HEK293 (cell line): ENCODE results near the gene DEPDC5.

Experiments used
- CTCF ChIA-PET: fragments of 350-600 bp; formaldehyde crosslinking; extraction: SDS; loops from one replicate; lab custom pipeline; 2021; ENCODE audit warnings: antibody characterized with exemption; lab: Yijun Ruan, JAX
- POLR2A ChIA-PET: fragments of 300-600 bp; formaldehyde crosslinking; extraction: SDS; loops from one replicate; lab custom pipeline; 2020; ENCODE audit warnings: antibody characterized with exemption, inconsistent platforms; lab: Yijun Ruan, JAX
- H3K27ac ChIP-seq: fragments of 200-500 bp; sonication (Bioruptor generic); 2 replicates; pipeline ENCODE4 v1.5.1; 2014; ENCODE audit warnings: low read depth, low read length, control low read depth, inconsistent platforms; ENCODE audit errors: extremely low read depth
- H3K36me3 ChIP-seq, 2 experiments: fragments of 200-500 bp in 1 of 2; sonication (Bioruptor generic) in 1 of 2; 1 replicate in 1 of 2; 2 replicates in 1 of 2; pipeline ENCODE4 v1.5.1; 2014 to 2017; ENCODE audit warnings: inconsistent platforms in 2 of 2, low read length in 2 of 2; ENCODE audit not compliant: control insufficient read depth in 2 of 2, insufficient read depth in 1 of 2
- H3K4me1 ChIP-seq: fragments of 200-500 bp; sonication (Bioruptor generic); 2 replicates; pipeline ENCODE4 v1.5.1; 2014; ENCODE audit warnings: mild to moderate bottlenecking, low read length, inconsistent platforms; ENCODE audit not compliant: control insufficient read depth, insufficient read depth
- H3K4me3 ChIP-seq: 2 replicates; pipeline ENCODE4 v1.5.1; 2011; ENCODE audit warnings: low read depth, mild to moderate bottlenecking, control low read depth, low read length, moderate library complexity
- H3K9me3 ChIP-seq: fragments of 200-500 bp; sonication (Bioruptor generic); 2 replicates; pipeline ENCODE4 v1.5.1; 2014; ENCODE audit warnings: low read depth, low read length, inconsistent platforms; ENCODE audit not compliant: control insufficient read depth, insufficient read depth
- ATF2 ChIP-seq: fragments of 450-650 bp; formaldehyde crosslinking; IDR thresholded peaks from 2 replicates; pipeline ENCODE4 v1.5.1; 2016; ENCODE audit warnings: missing biosample characterization, missing genetic modification characterization, low read depth
- PRDM1 ChIP-seq: fragments of 450-650 bp; formaldehyde crosslinking; IDR thresholded peaks from 2 replicates; pipeline ENCODE4; 2016; ENCODE audit warnings: missing biosample characterization, missing genetic modification characterization
- SETDB1 ChIP-seq: IDR thresholded peaks from one replicate; pipeline ENCODE4 v1.6.1; 2017; ENCODE audit warnings: mild to moderate bottlenecking, low read length, moderate library complexity, mixed read lengths; ENCODE audit not compliant: insufficient read length
- WT1 ChIP-seq: fragments of 450-650 bp; formaldehyde crosslinking; IDR thresholded peaks from 2 replicates; pipeline ENCODE4 v1.5.1; 2016; ENCODE audit warnings: missing biosample characterization, missing genetic modification characterization
- ZBTB21 ChIP-seq: fragments of 450-650 bp; formaldehyde crosslinking; IDR thresholded peaks from 2 replicates; pipeline ENCODE4 v1.5.1; 2017; ENCODE audit warnings: missing biosample characterization, missing genetic modification characterization
- ZBTB7A ChIP-seq: fragments of 450-650 bp; formaldehyde crosslinking; IDR thresholded peaks from 2 replicates; pipeline ENCODE4 v1.5.1; 2016; ENCODE audit warnings: low read depth, missing biosample characterization, missing genetic modification characterization
- ZEB2 ChIP-seq: fragments of 450-650 bp; formaldehyde crosslinking; IDR thresholded peaks from 2 replicates; pipeline ENCODE4 v1.5.1; 2016; ENCODE audit warnings: missing biosample characterization, missing genetic modification characterization
- ZFP3 ChIP-seq: fragments of 450-650 bp; formaldehyde crosslinking; IDR thresholded peaks from 2 replicates; pipeline ENCODE4 v1.5.1; 2016; ENCODE audit warnings: low read depth, missing biosample characterization, missing genetic modification characterization
- ZIC2 ChIP-seq: fragments of 450-650 bp; formaldehyde crosslinking; IDR thresholded peaks from 2 replicates; pipeline ENCODE4 v1.5.1; 2016; ENCODE audit warnings: missing biosample characterization, missing genetic modification characterization
- ZNF10 ChIP-seq: fragments of 450-650 bp; formaldehyde crosslinking; IDR thresholded peaks from 2 replicates; pipeline ENCODE4 v1.5.1; 2017; ENCODE audit warnings: missing biosample characterization, missing genetic modification characterization
- ZNF112 ChIP-seq: fragments of 450-650 bp; formaldehyde crosslinking; IDR thresholded peaks from 2 replicates; pipeline ENCODE4 v1.5.0; 2017; ENCODE audit warnings: missing biosample characterization, missing genetic modification characterization
- ZNF146 ChIP-seq: fragments of 450-650 bp; formaldehyde crosslinking; IDR thresholded peaks from 2 replicates; pipeline ENCODE4 v1.5.1; 2016; ENCODE audit warnings: missing biosample characterization, missing genetic modification characterization
- ZNF266 ChIP-seq: fragments of 450-650 bp; formaldehyde crosslinking; IDR thresholded peaks from 2 replicates; pipeline ENCODE4 v1.5.1; 2016; ENCODE audit warnings: missing biosample characterization, missing genetic modification characterization, low read depth
- ZNF335 ChIP-seq: fragments of 450-650 bp; formaldehyde crosslinking; conservative IDR thresholded peaks from 2 replicates; pipeline ENCODE4 v1.5.1; 2016; ENCODE audit warnings: missing biosample characterization, missing genetic modification characterization
- ZNF350 ChIP-seq: fragments of 450-650 bp; formaldehyde crosslinking; IDR thresholded peaks from 2 replicates; pipeline ENCODE4 v1.5.0; 2017; ENCODE audit warnings: missing biosample characterization, mild to moderate bottlenecking, missing genetic modification characterization
- ZNF404 ChIP-seq: fragments of 450-650 bp; formaldehyde crosslinking; IDR thresholded peaks from 2 replicates; pipeline ENCODE4 v1.5.1; 2017; ENCODE audit warnings: missing biosample characterization, missing genetic modification characterization
- ZNF473 ChIP-seq: fragments of 450-650 bp; formaldehyde crosslinking; IDR thresholded peaks from 2 replicates; pipeline ENCODE4 v1.5.1; 2017; ENCODE audit warnings: missing biosample characterization, missing genetic modification characterization
- ZNF48 ChIP-seq: fragments of 450-650 bp; formaldehyde crosslinking; IDR thresholded peaks from 2 replicates; pipeline ENCODE4 v1.5.1; 2016; ENCODE audit warnings: missing biosample characterization, missing genetic modification characterization
- ZNF513 ChIP-seq: fragments of 450-650 bp; IDR thresholded peaks from 2 replicates; pipeline ENCODE4 v1.5.1; 2018; ENCODE audit warnings: missing biosample characterization, missing genetic modification characterization
- ZNF529 ChIP-seq: fragments of 450-650 bp; formaldehyde crosslinking; IDR thresholded peaks from 2 replicates; pipeline ENCODE4 v1.5.1; 2017; ENCODE audit warnings: missing genetic modification characterization, missing biosample characterization; ENCODE audit not compliant: insufficient replicate concordance
- ZNF530 ChIP-seq: fragments of 450-650 bp; formaldehyde crosslinking; IDR thresholded peaks from 2 replicates; pipeline ENCODE4 v1.5.1; 2016; ENCODE audit warnings: low read depth, missing biosample characterization, missing genetic modification characterization
- ZNF629 ChIP-seq: fragments of 450-650 bp; formaldehyde crosslinking; IDR thresholded peaks from 2 replicates; pipeline ENCODE4 v1.5.1; 2017; ENCODE audit warnings: missing biosample characterization, missing genetic modification characterization
- ZNF837 ChIP-seq: fragments of 450-650 bp; formaldehyde crosslinking; IDR thresholded peaks from 2 replicates; pipeline ENCODE4 v1.5.1; 2016; ENCODE audit warnings: missing biosample characterization, missing genetic modification characterization
- TF ChIP-seq, protein P1 (sequence below): fragments of 450-650 bp; formaldehyde crosslinking; optimal IDR thresholded peaks from 2 replicates; pipeline ENCODE3; 2016; ENCODE audit warnings: missing biosample characterization, mild to moderate bottlenecking, missing genetic modification characterization
- TF ChIP-seq, protein P2 (sequence below): fragments of 450-650 bp; formaldehyde crosslinking; IDR thresholded peaks from 2 replicates; pipeline ENCODE4 v1.5.1; 2016; ENCODE audit warnings: missing biosample characterization, missing genetic modification characterization
- TF ChIP-seq, protein P3 (sequence below): fragments of 450-650 bp; formaldehyde crosslinking; IDR thresholded peaks from 2 replicates; pipeline ENCODE4 v1.5.1; 2016; ENCODE audit warnings: missing biosample characterization, missing genetic modification characterization, borderline replicate concordance

DEPDC5 gene

DNA sequence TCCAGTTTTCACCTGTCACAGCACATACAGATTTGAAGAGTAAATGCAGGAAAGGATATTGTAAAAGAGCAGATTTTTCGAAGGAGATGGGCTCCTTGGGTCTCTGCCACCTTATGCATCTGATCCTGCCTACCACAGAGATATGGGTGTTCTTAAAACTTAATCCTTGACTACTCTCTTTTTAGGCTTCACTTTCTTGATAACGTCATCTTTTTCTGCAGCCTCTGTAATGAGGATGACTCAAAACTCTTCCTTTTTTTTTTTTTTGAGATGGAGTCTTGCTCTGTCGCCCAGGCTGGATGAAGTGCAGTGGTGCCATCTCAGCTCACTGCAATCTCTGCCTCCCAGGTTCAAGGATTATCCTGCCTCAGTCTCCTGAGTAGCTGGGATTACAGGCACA is 11.7 kb upstream of the DEPDC5 start (continued):
- TF ChIP-seq ZBTB21 (tag by site-specific recombination), result 0 out of 2 replicates have a peak, but pooled peaks have one; percentile 38
- peak; percentile 90 for TF ChIP-seq ATF2 (tag by site-specific recombination)
- TF ChIP-seq ZNF837, result no peak
- TF ChIP-seq ZNF473 (tag by site-specific recombination), result no peak
- TF ChIP-seq ZNF48 (tag by site-specific recombination), result no peak
- TF ChIP-seq ZEB2 (tag by site-specific recombination), result peak; percentile 17; the same call in 1 of the 2 replicates
- TF ChIP-seq PRDM1, result peak; percentile 80
- TF ChIP-seq, protein P1, sequence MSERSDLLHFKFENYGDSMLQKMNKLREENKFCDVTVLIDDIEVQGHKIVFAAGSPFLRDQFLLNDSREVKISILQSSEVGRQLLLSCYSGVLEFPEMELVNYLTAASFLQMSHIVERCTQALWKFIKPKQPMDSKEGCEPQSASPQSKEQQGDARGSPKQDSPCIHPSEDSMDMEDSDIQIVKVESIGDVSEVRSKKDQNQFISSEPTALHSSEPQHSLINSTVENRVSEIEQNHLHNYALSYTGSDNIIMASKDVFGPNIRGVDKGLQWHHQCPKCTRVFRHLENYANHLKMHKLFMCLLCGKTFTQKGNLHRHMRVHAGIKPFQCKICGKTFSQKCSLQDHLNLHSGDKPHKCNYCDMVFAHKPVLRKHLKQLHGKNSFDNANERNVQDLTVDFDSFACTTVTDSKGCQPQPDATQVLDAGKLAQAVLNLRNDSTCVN (tag by site-specific recombination), result no peak
- TF ChIP-seq SETDB1, result no peak
- no peak for TF ChIP-seq WT1 (tag by site-specific recombination)
- TF ChIP-seq ZIC2 (tag by site-specific recombination), result no peak
- no peak for TF ChIP-seq ZFP3 (tag by site-specific recombination)
- TF ChIP-seq ZNF629 (tag by site-specific recombination), result peak; percentile 72; the same call in 1 of the 2 replicates

DNA sequence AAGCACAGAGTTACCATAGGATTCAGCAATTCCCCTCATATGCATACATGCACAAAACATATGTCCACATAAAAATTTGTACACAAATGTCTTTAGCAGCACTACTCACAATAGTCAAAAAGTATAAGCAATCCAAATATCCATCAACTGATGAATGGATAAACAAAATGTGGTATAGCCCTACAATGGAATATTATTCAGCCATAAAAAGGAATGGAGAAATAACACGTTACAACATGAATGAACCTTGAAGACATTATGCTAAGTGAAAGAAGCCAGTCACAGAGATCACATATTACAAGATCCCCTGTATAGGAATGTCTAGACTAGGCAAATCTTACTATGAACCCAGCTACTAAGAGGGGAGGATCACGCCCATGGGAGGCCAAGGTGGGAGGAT is 11.1 kb upstream of the DEPDC5 start:
- Histone ChIP-seq H3K36me3 (peaks cover 26 to 35% of the 10 kb centered on the region in 2 experiments), H3K4me1 (peaks cover 5% of the 10 kb centered on the region; the same call in 1 of the 2 replicates), H3K4me3 (no peak overlapping the region), H3K27ac (no peak overlapping the region), H3K9me3 (no peaks in the 10 kb centered on the region)
- POLR2A ChIA-PET, result no interaction called here
- CTCF ChIA-PET, result no interaction called here
- peak; percentile 98 for TF ChIP-seq ZNF146 (tag by site-specific recombination)
- no peak for TF ChIP-seq ZNF513 (tag by site-specific recombination)
- TF ChIP-seq ZNF10 (tag by site-specific recombination), result peak; percentile 55; the same call in 1 of the 2 replicates

DNA sequence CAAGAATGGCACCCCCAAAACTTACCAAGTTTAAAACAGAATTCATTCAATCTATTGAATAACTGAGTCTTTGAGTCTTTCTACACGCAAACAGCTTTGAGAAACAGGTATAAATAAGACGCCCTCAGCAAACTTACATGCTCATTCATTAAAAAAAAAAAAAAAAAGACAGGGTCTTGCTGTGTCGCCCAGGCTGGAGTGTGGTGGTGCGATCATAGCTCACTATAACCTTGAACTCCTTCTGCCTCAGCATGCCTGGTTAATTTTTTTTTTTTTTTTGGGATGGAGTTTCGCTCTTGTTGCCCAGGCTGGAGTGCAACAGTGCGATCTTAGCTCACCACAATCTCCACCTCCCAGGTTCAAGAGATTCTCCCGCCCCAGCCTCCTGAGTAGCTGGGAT is 9.9 kb upstream of the DEPDC5 start:
- Histone ChIP-seq H3K27ac (no peak overlapping the region), H3K4me3 (no peak overlapping the region), H3K4me1 (peaks cover 11% of the 10 kb centered on the region; the same call in 1 of the 2 replicates), H3K9me3 (no peaks in the 10 kb centered on the region), H3K36me3 (peaks cover 26 to 27% of the 10 kb centered on the region in 2 experiments)
- ChIA-PET POLR2A (interaction anchor here (0.6 to 0.7 kb wide), 3 partner anchors 11 to 989 kb away, joined by 3 to 4 read pairs (median 3); no protein-coding TSS in a partner anchor), CTCF (interaction anchor here (0.9 kb wide), 1 partner anchor 76 kb away, joined by 4 read pairs; no protein-coding TSS in a partner anchor)
- TF ChIP-seq ZBTB7A (tag by site-specific recombination), result no peak
- no peak for TF ChIP-seq ZNF404 (tag by site-specific recombination)
- TF ChIP-seq, protein P2, sequence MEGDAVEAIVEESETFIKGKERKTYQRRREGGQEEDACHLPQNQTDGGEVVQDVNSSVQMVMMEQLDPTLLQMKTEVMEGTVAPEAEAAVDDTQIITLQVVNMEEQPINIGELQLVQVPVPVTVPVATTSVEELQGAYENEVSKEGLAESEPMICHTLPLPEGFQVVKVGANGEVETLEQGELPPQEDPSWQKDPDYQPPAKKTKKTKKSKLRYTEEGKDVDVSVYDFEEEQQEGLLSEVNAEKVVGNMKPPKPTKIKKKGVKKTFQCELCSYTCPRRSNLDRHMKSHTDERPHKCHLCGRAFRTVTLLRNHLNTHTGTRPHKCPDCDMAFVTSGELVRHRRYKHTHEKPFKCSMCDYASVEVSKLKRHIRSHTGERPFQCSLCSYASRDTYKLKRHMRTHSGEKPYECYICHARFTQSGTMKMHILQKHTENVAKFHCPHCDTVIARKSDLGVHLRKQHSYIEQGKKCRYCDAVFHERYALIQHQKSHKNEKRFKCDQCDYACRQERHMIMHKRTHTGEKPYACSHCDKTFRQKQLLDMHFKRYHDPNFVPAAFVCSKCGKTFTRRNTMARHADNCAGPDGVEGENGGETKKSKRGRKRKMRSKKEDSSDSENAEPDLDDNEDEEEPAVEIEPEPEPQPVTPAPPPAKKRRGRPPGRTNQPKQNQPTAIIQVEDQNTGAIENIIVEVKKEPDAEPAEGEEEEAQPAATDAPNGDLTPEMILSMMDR (tag by site-specific recombination), result no peak
- no peak for TF ChIP-seq ZNF530 (tag by site-specific recombination)
- TF ChIP-seq SETDB1, result no peak
- TF ChIP-seq ZNF112, result no peak
- TF ChIP-seq ZNF529 (tag by site-specific recombination), result no peak
- TF ChIP-seq ZNF350, result no peak
- TF ChIP-seq, protein P3, sequence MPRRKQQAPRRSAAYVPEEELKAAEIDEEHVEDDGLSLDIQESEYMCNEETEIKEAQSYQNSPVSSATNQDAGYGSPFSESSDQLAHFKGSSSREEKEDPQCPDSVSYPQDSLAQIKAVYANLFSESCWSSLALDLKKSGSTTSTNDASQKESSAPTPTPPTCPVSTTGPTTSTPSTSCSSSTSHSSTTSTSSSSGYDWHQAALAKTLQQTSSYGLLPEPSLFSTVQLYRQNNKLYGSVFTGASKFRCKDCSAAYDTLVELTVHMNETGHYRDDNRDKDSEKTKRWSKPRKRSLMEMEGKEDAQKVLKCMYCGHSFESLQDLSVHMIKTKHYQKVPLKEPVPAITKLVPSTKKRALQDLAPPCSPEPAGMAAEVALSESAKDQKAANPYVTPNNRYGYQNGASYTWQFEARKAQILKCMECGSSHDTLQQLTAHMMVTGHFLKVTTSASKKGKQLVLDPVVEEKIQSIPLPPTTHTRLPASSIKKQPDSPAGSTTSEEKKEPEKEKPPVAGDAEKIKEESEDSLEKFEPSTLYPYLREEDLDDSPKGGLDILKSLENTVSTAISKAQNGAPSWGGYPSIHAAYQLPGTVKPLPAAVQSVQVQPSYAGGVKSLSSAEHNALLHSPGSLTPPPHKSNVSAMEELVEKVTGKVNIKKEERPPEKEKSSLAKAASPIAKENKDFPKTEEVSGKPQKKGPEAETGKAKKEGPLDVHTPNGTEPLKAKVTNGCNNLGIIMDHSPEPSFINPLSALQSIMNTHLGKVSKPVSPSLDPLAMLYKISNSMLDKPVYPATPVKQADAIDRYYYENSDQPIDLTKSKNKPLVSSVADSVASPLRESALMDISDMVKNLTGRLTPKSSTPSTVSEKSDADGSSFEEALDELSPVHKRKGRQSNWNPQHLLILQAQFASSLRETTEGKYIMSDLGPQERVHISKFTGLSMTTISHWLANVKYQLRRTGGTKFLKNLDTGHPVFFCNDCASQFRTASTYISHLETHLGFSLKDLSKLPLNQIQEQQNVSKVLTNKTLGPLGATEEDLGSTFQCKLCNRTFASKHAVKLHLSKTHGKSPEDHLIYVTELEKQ (tag by site-specific recombination), result no peak
- no peak for TF ChIP-seq ZNF266 (tag by site-specific recombination)
- TF ChIP-seq ZNF335 (tag by site-specific recombination), result no peak
